ENCODE measurements around the gene CTCFL. TPM values are rescaled to one million over a fixed set of nuclear protein-coding genes. Genes with fewer than 3 reads are reported as not detected.

The CTCFL gene
- total and polyA plus RNA-seq, 2 of the 13 experiments (the other 11 are each of a cell fraction or from before 2014, with no cell fraction given), result 0.04 TPM; not detected in 1

- intact Hi-C loops (cut with micrococcal nuclease; ENCODE audit: unreplicated experiment), result no loop called here
- no peak for DNase-seq (ENCODE audit: low spot score)
- no TSS peak for BruUV-seq (replicated peaks)
- ChIA-PET CTCF (ENCODE audit: low intra/inter-chr PET ratio, low total read pairs) (no interaction called here), POLR2A (no interaction called here)
- WGBS (ENCODE audit: low lambda C conversion rate), result 65% methylated on average over 6 of the region's 6 CpGs
- no peaks in the 10 kb centered on the region for H3K36me3 ChIP-seq (replicated peaks in 1 of 2; ENCODE audit: control insufficient read depth in 1 of 2, insufficient read depth in 2 of 2, low read length in 2 of 2)
- no peak overlapping the region for H3K4me2 ChIP-seq (ENCODE audit: low read depth, low read length)
- H3K9ac ChIP-seq (ENCODE audit: insufficient read depth, low read depth, low read length), result no peak overlapping the region
- TF ChIP-seq HNF4A (CRISPR knock-in tag; IDR thresholded peaks at IDR 0.05) (no peak), ZNF572 (CRISPR knock-in tag; IDR thresholded peaks at IDR 0.05) (0 out of 2 replicates have a peak, but pooled peaks have one; percentile 31), CEBPB (IDR thresholded peaks at IDR 0.05; ENCODE audit: borderline replicate concordance, low read depth, low read length) (peak; percentile 75)
- H3K27ac ChIP-seq (ENCODE audit: extremely low read length, insufficient read depth, low read length), result no peak overlapping the region
- no peaks in the 10 kb centered on the region for H4K20me1 ChIP-seq (ENCODE audit: insufficient read depth, low read length)
- no peaks in the 10 kb centered on the region for H3K79me2 ChIP-seq (ENCODE audit: insufficient read depth, low read length)
- no peak for ATAC-seq
- peaks cover 7 to 46% of the 10 kb centered on the region in 2 experiments; a peak in 4 of 5 replicates for H3K27me3 ChIP-seq (ENCODE audit: control insufficient read depth in 1 of 2, insufficient read depth in 2 of 2, low read length in 2 of 2)
- no peak overlapping the region for H3K4me3 ChIP-seq (replicated peaks in 1 of 3; ENCODE audit: insufficient read depth in 1 of 3, low read depth in 2 of 3, low read length in 3 of 3)
- H3K4me1 ChIP-seq (ENCODE audit: insufficient read depth, low read length), result peaks cover 50% of the 10 kb centered on the region
- no peaks in the 10 kb centered on the region for H3K9me3 ChIP-seq (ENCODE audit: low read length)
- in situ Hi-C loops (cut with HindIII; ENCODE audit: extremely low pct_ligation_motif_present, low pct_unique_long_range_greater_than_20kb), result no loop called here
- H2AFZ ChIP-seq (ENCODE audit: low read length), result no peak overlapping the region
- no peak for FAIRE-seq
Observed at GRCh38 chr20:57552471-57552870, 27.5 kb upstream of the CTCFL start.

GRCh38 chr20:57548177-57549058 lies 23.5 kb upstream of the CTCFL start:
- no peaks in the 10 kb centered on the region for H3K9me3 ChIP-seq (ENCODE audit: low read length)
- H2AFZ ChIP-seq (ENCODE audit: low read length), result no peak overlapping the region
- peaks cover 47% of the 10 kb centered on the region for H3K4me1 ChIP-seq (ENCODE audit: insufficient read depth, low read length)
- POLR2A ChIA-PET, result interaction anchor here (1.4 to 2.7 kb wide), 4 partner anchors 10 to 21 kb away, joined by 3 to 12 read pairs (median 8); partner anchors contain the start of gene PCK1
- 34% methylated on average over 21 of the region's 21 CpGs for WGBS (ENCODE audit: low lambda C conversion rate)
- H3K36me3 ChIP-seq (replicated peaks in 1 of 2; ENCODE audit: control insufficient read depth in 1 of 2, insufficient read depth in 2 of 2, low read length in 2 of 2), result no peaks in the 10 kb centered on the region
- CTCF ChIA-PET (ENCODE audit: low intra/inter-chr PET ratio, low total read pairs), result interaction anchor here (1.1 kb wide), 1 partner anchor 46 kb away, joined by 3 read pairs; no protein-coding TSS in a partner anchor
- peak overlapping the region; percentile 25; the same call in 1 of the 2 replicates for H3K4me2 ChIP-seq (ENCODE audit: low read depth, low read length)
- in situ Hi-C loops (cut with HindIII; ENCODE audit: extremely low pct_ligation_motif_present, low pct_unique_long_range_greater_than_20kb), result no loop called here
- H3K9ac ChIP-seq (ENCODE audit: insufficient read depth, low read depth, low read length), result no peak overlapping the region
- H3K4me3 ChIP-seq (replicated peaks in 1 of 3; ENCODE audit: insufficient read depth in 1 of 3, low read depth in 2 of 3, low read length in 3 of 3), result no peak overlapping the region; a peak in 1 of 6 replicates
- H3K27me3 ChIP-seq (ENCODE audit: control insufficient read depth in 1 of 2, insufficient read depth in 2 of 2, low read length in 2 of 2), result peaks cover 4 to 31% of the 10 kb centered on the region in 2 experiments; a peak in 2 of 5 replicates
- BruUV-seq (replicated peaks), result no TSS peak
- H3K79me2 ChIP-seq (ENCODE audit: insufficient read depth, low read length), result no peaks in the 10 kb centered on the region
- DNase-seq (ENCODE audit: low spot score) (no peak), FAIRE-seq (no peak), ATAC-seq (peak; percentile 31)
- no peaks in the 10 kb centered on the region for H4K20me1 ChIP-seq (ENCODE audit: insufficient read depth, low read length)
- H3K27ac ChIP-seq (ENCODE audit: extremely low read length, insufficient read depth, low read length), result no peak overlapping the region
- intact Hi-C loops (cut with micrococcal nuclease; ENCODE audit: unreplicated experiment), result no loop called here
- TF ChIP-seq ZNF446 (CRISPR knock-in tag; IDR thresholded peaks at IDR 0.05), result no peak
- no peak for TF ChIP-seq MAZ (IDR thresholded peaks at IDR 0.05; ENCODE audit: borderline replicate concordance, low read depth, low read length)
- no peak for TF ChIP-seq MAZ (CRISPR knock-in tag; IDR thresholded peaks at IDR 0.05; ENCODE audit: low read depth)
- no peak for TF ChIP-seq REPIN1 (CRISPR knock-in tag; IDR thresholded peaks at IDR 0.05; ENCODE audit: borderline replicate concordance, low read depth)
- no peak for TF ChIP-seq ELK4 (CRISPR knock-in tag; IDR thresholded peaks at IDR 0.05; ENCODE audit: borderline replicate concordance)
- TF ChIP-seq SALL1 (CRISPR knock-in tag; IDR thresholded peaks at IDR 0.05), result peak; percentile 56; the same call in 1 of the 2 replicates
- 0 out of 2 replicates have a peak, but pooled peaks have one; percentile 38 for TF ChIP-seq YEATS2 (CRISPR knock-in tag; IDR thresholded peaks at IDR 0.05; ENCODE audit: borderline replicate concordance)
